ENCODE results near the gene SOCS3. TPM values are rescaled to one million over a fixed set of nuclear protein-coding genes. Genes with fewer than 3 reads are reported as not detected.

The SOCS3 gene
- total and polyA plus RNA-seq, 5 experiments from 2014 or later, result 0.86 to 43.9 (median 21.2) TPM

GRCh38 chr17:78355045-78355641, 4.7 kb downstream of the SOCS3 start:
- POLR2A ChIA-PET, result interaction anchor here (0.7 kb wide), 1 partner anchor 20 kb away, joined by 3 read pairs; no protein-coding TSS in a partner anchor
- H3K4me3 Mint-ChIP-seq, result peak overlapping the region; percentile 57 to 82 (median 72)
- DNase-seq (peak in 6 of 10 donors; percentile 28 to 52 (median 44)), ATAC-seq (no peak)
- peak overlapping the region; percentile 93 to 99 (median 97) for H3K27ac Mint-ChIP-seq
- H3K36me3 Mint-ChIP-seq, result peaks cover 0 to 18% (median 1%) of the 10 kb centered on the region in 3 donors
- no peaks in the 10 kb centered on the region for H3K27me3 Mint-ChIP-seq
- H3K9me3 Mint-ChIP-seq, result no peaks in the 10 kb centered on the region
- H3K4me1 Mint-ChIP-seq, result peaks cover 31 to 68% (median 66%) of the 10 kb centered on the region in 4 donors

- DNase-seq, result no peak
- POLR2A ChIA-PET, result interaction anchor here (0.6 to 1.0 kb wide), 2 partner anchors 29 to 61 kb away, joined by 3 read pairs; no protein-coding TSS in a partner anchor
- Mint-ChIP-seq H3K27ac (peak overlapping the region; percentile 91 to 99 (median 93)), H3K9me3 (no peaks in the 10 kb centered on the region), H3K4me1 (peaks cover 36 to 77% (median 74%) of the 10 kb centered on the region in 4 donors), H3K27me3 (no peaks in the 10 kb centered on the region), H3K36me3 (peaks cover 0 to 18% (median 1%) of the 10 kb centered on the region in 3 donors), H3K4me3 (peak overlapping the region; percentile 24 to 89 (median 84))
- no peak for ATAC-seq
Observed at GRCh38 chr17:78353834-78354233, 6.0 kb downstream of the SOCS3 start.

- no peak for DNase-seq
- ATAC-seq, result no peak
- Mint-ChIP-seq H3K4me3 (peak overlapping the region in 7 of 10 donors; percentile 39 to 81 (median 57)), H3K9me3 (no peaks in the 10 kb centered on the region), H3K4me1 (peaks cover 45 to 79% (median 74%) of the 10 kb centered on the region in 4 donors), H3K27me3 (no peaks in the 10 kb centered on the region), H3K36me3 (no peaks in the 10 kb centered on the region), H3K27ac (peak overlapping the region in 8 of 10 donors; percentile 48 to 96 (median 74))
- POLR2A ChIA-PET, result interaction anchor here (0.7 to 1.6 kb wide), 5 partner anchors 13 to 393 kb away, joined by 3 to 6 read pairs (median 4); partner anchors contain the start of gene TNRC6C
Observed at GRCh38 chr17:78351449-78352006, 8.3 kb downstream of the SOCS3 start.

- no peak for DNase-seq
- Mint-ChIP-seq H3K4me3 (peak overlapping the region in 1 of 10 donors; percentile 47), H3K4me1 (peaks cover 37 to 79% (median 71%) of the 10 kb centered on the region in 4 donors), H3K36me3 (no peaks in the 10 kb centered on the region), H3K27me3 (no peaks in the 10 kb centered on the region), H3K27ac (peak overlapping the region in 7 of 10 donors; percentile 22 to 81 (median 70)), H3K9me3 (no peaks in the 10 kb centered on the region)
- ATAC-seq, result no peak
- POLR2A ChIA-PET, result interaction anchor here (0.8 to 1.6 kb wide), 3 partner anchors 8 to 14 kb away, joined by 3 to 5 read pairs (median 3); no protein-coding TSS in a partner anchor
Observed at GRCh38 chr17:78349891-78350642, 9.8 kb downstream of the SOCS3 start.

- POLR2A ChIA-PET, result interaction anchor here (1.1 to 6.0 kb wide), 2 partner anchors 12 to 13 kb away, joined by 4 to 55 read pairs; partner anchors contain the start of gene SOCS3
- Mint-ChIP-seq H3K9me3 (no peaks in the 10 kb centered on the region), H3K27me3 (no peaks in the 10 kb centered on the region), H3K27ac (peak overlapping the region in 8 of 10 donors; percentile 2 to 90 (median 42)), H3K4me1 (peaks cover 35 to 78% (median 75%) of the 10 kb centered on the region in 4 donors), H3K36me3 (no peaks in the 10 kb centered on the region), H3K4me3 (peak overlapping the region in 2 of 10 donors; percentile 3 to 4)
- DNase-seq (no peak), ATAC-seq (no peak)
Observed at GRCh38 chr17:78348055-78348770, 11.7 kb downstream of the SOCS3 start.

- Mint-ChIP-seq H3K9me3 (no peaks in the 10 kb centered on the region), H3K36me3 (no peaks in the 10 kb centered on the region), H3K27ac (peak overlapping the region in 4 of 10 donors; percentile 10 to 90 (median 46)), H3K4me3 (peak overlapping the region in 2 of 10 donors; percentile 27 to 33), H3K4me1 (peaks cover 39 to 82% (median 80%) of the 10 kb centered on the region in 4 donors), H3K27me3 (no peaks in the 10 kb centered on the region)
- POLR2A ChIA-PET, result interaction anchor here (1.1 to 6.0 kb wide), 2 partner anchors 12 to 13 kb away, joined by 4 to 55 read pairs; partner anchors contain the start of gene SOCS3
- no peak for ATAC-seq
- DNase-seq, result no peak
Observed at GRCh38 chr17:78347453-78347852, 12.4 kb downstream of the SOCS3 start.

GRCh38 chr17:78346605-78347250, 13.1 kb downstream of the SOCS3 start:
- no peaks in the 10 kb centered on the region for H3K27me3 Mint-ChIP-seq
- no peaks in the 10 kb centered on the region for H3K36me3 Mint-ChIP-seq
- ATAC-seq, result no peak
- no peak for DNase-seq
- POLR2A ChIA-PET, result interaction anchor here (6.0 kb wide), 1 partner anchor 13 kb away, joined by 55 read pairs; the partner anchor contains the start of gene SOCS3
- peak overlapping the region in 8 of 10 donors; percentile 6 to 92 (median 83) for H3K27ac Mint-ChIP-seq
- peaks cover 39 to 77% (median 75%) of the 10 kb centered on the region in 4 donors for H3K4me1 Mint-ChIP-seq
- peak overlapping the region in 2 of 10 donors; percentile 1 to 67 for H3K4me3 Mint-ChIP-seq
- no peaks in the 10 kb centered on the region for H3K9me3 Mint-ChIP-seq

- no peaks in the 10 kb centered on the region for H3K27me3 Mint-ChIP-seq
- peak overlapping the region in 3 of 10 donors; percentile 13 to 19 (median 14) for H3K4me3 Mint-ChIP-seq
- H3K9me3 Mint-ChIP-seq, result no peaks in the 10 kb centered on the region
- peak overlapping the region in 9 of 10 donors; percentile 14 to 97 (median 82) for H3K27ac Mint-ChIP-seq
- no peaks in the 10 kb centered on the region for H3K36me3 Mint-ChIP-seq
- H3K4me1 Mint-ChIP-seq, result peaks cover 39 to 78% (median 76%) of the 10 kb centered on the region in 4 donors
- POLR2A ChIA-PET, result interaction anchor here (0.7 to 6.0 kb wide), 2 partner anchors 9 to 14 kb away, joined by 3 to 55 read pairs; partner anchors contain the start of gene SOCS3
- DNase-seq (no peak), ATAC-seq (no peak)
Observed at GRCh38 chr17:78345791-78346494, 13.9 kb downstream of the SOCS3 start.

GRCh38 chr17:78345172-78345571, 14.7 kb downstream of the SOCS3 start:
- DNase-seq (no peak), ATAC-seq (no peak)
- Mint-ChIP-seq H3K4me3 (peak overlapping the region in 6 of 10 donors; percentile 66 to 81 (median 72)), H3K27me3 (no peaks in the 10 kb centered on the region), H3K9me3 (no peaks in the 10 kb centered on the region), H3K4me1 (peaks cover 36 to 81% (median 76%) of the 10 kb centered on the region in 4 donors), H3K27ac (peak overlapping the region; percentile 41 to 97 (median 90)), H3K36me3 (no peaks in the 10 kb centered on the region)
- POLR2A ChIA-PET, result interaction anchor here (0.7 to 6.0 kb wide), 2 partner anchors 15 to 19 kb away, joined by 3 to 55 read pairs; partner anchors contain the start of gene SOCS3

- Mint-ChIP-seq H3K9me3 (no peaks in the 10 kb centered on the region), H3K4me3 (peak overlapping the region; percentile 18 to 81 (median 60)), H3K27me3 (no peaks in the 10 kb centered on the region), H3K36me3 (no peaks in the 10 kb centered on the region), H3K4me1 (peaks cover 34 to 81% (median 77%) of the 10 kb centered on the region in 4 donors), H3K27ac (peak overlapping the region; percentile 41 to 97 (median 90))
- DNase-seq, result no peak
- POLR2A ChIA-PET, result interaction anchor here (0.7 to 6.0 kb wide), 12 partner anchors 10 to 1591 kb away, joined by 3 to 55 read pairs (median 6); partner anchors contain the start of genes PGS1 and SOCS3
- no peak for ATAC-seq
Observed at GRCh38 chr17:78344666-78345065, 15.2 kb downstream of the SOCS3 start.
